ENCODE results near the gene METTL21C.

The METTL21C gene

GRCh38 chr13:102692491-102692826 is 2.4 kb downstream of the METTL21C start:
- Histone ChIP-seq H3K27me3 (ENCODE audit: insufficient read depth, low read length) (no peaks in the 10 kb centered on the region), H2AFZ (ENCODE audit: low read depth, low read length) (no peak overlapping the region), H3K36me3 (ENCODE audit: insufficient read depth, low read length) (no peaks in the 10 kb centered on the region), H3K4me1 (ENCODE audit: insufficient read depth, low read length) (no peaks in the 10 kb centered on the region), H3K9me3 (ENCODE audit: low read length) (no peaks in the 10 kb centered on the region), H3K4me3 (ENCODE audit: low read length) (no peak overlapping the region)

GRCh38 chr13:102690883-102691282 is 4.0 kb downstream of the METTL21C start:
- no peaks in the 10 kb centered on the region for H3K9me3 ChIP-seq (ENCODE audit: low read length)
- H3K27me3 ChIP-seq (ENCODE audit: insufficient read depth, low read length), result no peaks in the 10 kb centered on the region
- no peaks in the 10 kb centered on the region for H3K4me1 ChIP-seq (ENCODE audit: insufficient read depth, low read length)
- H2AFZ ChIP-seq (ENCODE audit: low read depth, low read length), result no peak overlapping the region
- H3K4me3 ChIP-seq (ENCODE audit: low read length), result no peak overlapping the region
- H3K36me3 ChIP-seq (ENCODE audit: insufficient read depth, low read length), result no peaks in the 10 kb centered on the region

GRCh38 chr13:102688306-102688973 is 6.4 kb downstream of the METTL21C start:
- H3K9me3 ChIP-seq (ENCODE audit: low read length), result no peaks in the 10 kb centered on the region
- H3K4me1 ChIP-seq (ENCODE audit: insufficient read depth, low read length), result no peaks in the 10 kb centered on the region
- no peak overlapping the region for H3K4me3 ChIP-seq (ENCODE audit: low read length)
- H3K27me3 ChIP-seq (ENCODE audit: insufficient read depth, low read length), result no peaks in the 10 kb centered on the region
- H3K36me3 ChIP-seq (ENCODE audit: insufficient read depth, low read length), result no peaks in the 10 kb centered on the region
- no peak overlapping the region for H2AFZ ChIP-seq (ENCODE audit: low read depth, low read length)

DNA sequence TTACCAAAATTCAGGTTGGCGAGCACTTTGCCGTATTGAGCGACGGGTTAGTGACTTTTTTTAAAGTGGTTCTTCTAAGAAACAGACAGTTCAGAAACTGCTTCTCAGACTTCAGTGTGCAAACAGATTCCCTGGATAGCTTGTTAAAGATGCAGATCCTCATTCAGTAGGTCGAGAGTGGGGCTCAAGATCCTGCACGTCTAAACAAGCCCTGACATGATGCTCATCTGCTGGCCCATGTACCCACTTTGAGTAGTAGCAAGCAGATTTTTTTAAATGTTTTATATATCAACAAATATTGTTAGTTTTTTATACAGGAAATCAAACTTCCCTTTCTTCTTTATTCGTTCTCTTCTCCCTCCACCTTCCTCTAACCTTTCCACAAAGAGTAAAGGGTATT is 7.3 kb downstream of the METTL21C start:
- no peak overlapping the region for H3K4me3 ChIP-seq (ENCODE audit: low read length)
- H3K36me3 ChIP-seq (ENCODE audit: insufficient read depth, low read length), result no peaks in the 10 kb centered on the region
- no peaks in the 10 kb centered on the region for H3K9me3 ChIP-seq (ENCODE audit: low read length)
- H3K27me3 ChIP-seq (ENCODE audit: insufficient read depth, low read length), result no peaks in the 10 kb centered on the region
- no peak overlapping the region for H2AFZ ChIP-seq (ENCODE audit: low read depth, low read length)
- H3K4me1 ChIP-seq (ENCODE audit: insufficient read depth, low read length), result no peaks in the 10 kb centered on the region

DNA sequence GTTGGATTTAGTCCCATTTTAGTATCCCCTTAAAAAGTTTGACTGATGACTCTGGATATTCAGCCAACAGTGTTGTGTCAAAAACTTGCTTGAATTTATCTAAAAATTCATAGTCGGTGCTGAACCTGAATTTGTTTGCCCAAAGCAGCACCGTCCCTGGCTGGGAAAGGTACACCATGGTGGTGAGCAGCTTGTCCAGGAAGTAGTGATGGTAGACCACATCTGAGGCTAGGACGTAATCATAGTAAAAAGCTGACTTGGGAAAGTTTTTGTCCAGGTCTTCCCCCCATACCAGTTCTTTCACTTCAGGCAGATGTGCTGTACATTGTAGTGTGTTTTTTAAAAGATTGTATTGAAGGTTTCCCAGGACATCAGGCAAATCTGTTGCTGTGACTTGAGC is 8.8 kb downstream of the METTL21C start:
- H3K4me3 ChIP-seq (ENCODE audit: low read length), result no peak overlapping the region
- H3K27me3 ChIP-seq (ENCODE audit: insufficient read depth, low read length), result no peaks in the 10 kb centered on the region
- no peaks in the 10 kb centered on the region for H3K9me3 ChIP-seq (ENCODE audit: low read length)
- H2AFZ ChIP-seq (ENCODE audit: low read depth, low read length), result no peak overlapping the region
- H3K36me3 ChIP-seq (ENCODE audit: insufficient read depth, low read length), result no peaks in the 10 kb centered on the region
- H3K4me1 ChIP-seq (ENCODE audit: insufficient read depth, low read length), result no peaks in the 10 kb centered on the region

GRCh38 chr13:102683637-102684036 is 11.2 kb downstream of the METTL21C start:
- Histone ChIP-seq H3K4me3 (ENCODE audit: low read length) (no peak overlapping the region), H3K9me3 (ENCODE audit: low read length) (no peaks in the 10 kb centered on the region), H2AFZ (ENCODE audit: low read depth, low read length) (no peak overlapping the region), H3K27me3 (ENCODE audit: insufficient read depth, low read length) (no peaks in the 10 kb centered on the region), H3K36me3 (ENCODE audit: insufficient read depth, low read length) (peaks cover 16% of the 10 kb centered on the region), H3K4me1 (ENCODE audit: insufficient read depth, low read length) (no peaks in the 10 kb centered on the region)

GRCh38 chr13:102682727-102683126 is 12.1 kb downstream of the METTL21C start:
- Histone ChIP-seq H3K4me1 (ENCODE audit: insufficient read depth, low read length) (no peaks in the 10 kb centered on the region), H3K27me3 (ENCODE audit: insufficient read depth, low read length) (no peaks in the 10 kb centered on the region), H2AFZ (ENCODE audit: low read depth, low read length) (no peak overlapping the region), H3K9me3 (ENCODE audit: low read length) (no peaks in the 10 kb centered on the region), H3K36me3 (ENCODE audit: insufficient read depth, low read length) (peaks cover 22% of the 10 kb centered on the region), H3K4me3 (ENCODE audit: low read length) (no peak overlapping the region)

- Histone ChIP-seq H2AFZ (ENCODE audit: low read depth, low read length) (no peak overlapping the region), H3K36me3 (ENCODE audit: insufficient read depth, low read length) (peaks cover 26% of the 10 kb centered on the region), H3K4me1 (ENCODE audit: insufficient read depth, low read length) (no peaks in the 10 kb centered on the region), H3K4me3 (ENCODE audit: low read length) (no peak overlapping the region), H3K27me3 (ENCODE audit: insufficient read depth, low read length) (no peaks in the 10 kb centered on the region), H3K9me3 (ENCODE audit: low read length) (no peaks in the 10 kb centered on the region)
Measured at GRCh38 chr13:102682211-102682610, 12.6 kb downstream of the METTL21C start.

DNA sequence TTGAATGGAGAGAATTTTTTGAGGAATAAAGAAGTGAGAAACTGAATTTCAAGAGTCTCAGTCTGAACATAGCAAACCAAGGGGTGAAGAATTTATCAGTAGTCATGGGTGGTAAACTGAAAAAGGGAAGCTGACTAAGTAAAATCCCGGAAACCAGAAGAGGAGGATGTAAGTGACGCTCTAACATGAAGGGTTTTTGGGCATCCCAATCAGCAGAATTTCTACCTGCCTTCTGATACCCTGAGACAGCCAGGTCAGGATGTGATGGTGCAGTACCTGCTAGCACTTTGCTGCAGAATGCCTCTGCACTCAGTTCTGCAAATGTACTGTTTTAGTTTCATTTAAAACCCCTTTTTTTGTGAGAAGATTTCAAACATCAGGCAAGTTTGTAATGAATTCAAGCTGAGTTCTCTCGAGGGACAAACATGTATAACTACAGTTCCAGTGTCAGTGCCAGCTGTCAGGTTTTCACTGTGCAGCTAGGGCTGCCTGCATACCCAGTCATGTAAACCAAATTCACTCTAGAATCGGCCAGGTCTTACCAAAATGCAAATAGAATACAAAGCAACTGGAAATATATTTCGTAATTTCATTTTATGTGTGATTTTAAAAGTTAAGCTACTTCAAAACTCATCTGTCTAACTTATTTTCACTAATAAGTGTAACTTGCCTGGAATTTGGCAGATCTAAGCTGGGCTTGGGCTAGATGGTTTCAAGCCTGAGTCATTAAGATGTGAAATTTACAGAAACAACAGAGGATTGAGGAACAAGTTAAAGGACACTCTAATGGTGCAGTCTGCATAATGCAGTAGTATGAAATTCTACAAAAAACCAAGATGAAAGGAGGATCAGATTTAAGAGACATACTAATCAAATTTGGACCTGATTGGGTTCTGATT is 13.8 kb downstream of the METTL21C start:
- Histone ChIP-seq H3K4me1 (ENCODE audit: insufficient read depth, low read length) (no peaks in the 10 kb centered on the region), H3K9me3 (ENCODE audit: low read length) (no peaks in the 10 kb centered on the region), H3K4me3 (ENCODE audit: low read length) (no peak overlapping the region), H3K27me3 (ENCODE audit: insufficient read depth, low read length) (no peaks in the 10 kb centered on the region), H3K36me3 (ENCODE audit: insufficient read depth, low read length) (peaks cover 38% of the 10 kb centered on the region), H2AFZ (ENCODE audit: low read depth, low read length) (no peak overlapping the region)

GRCh38 chr13:102680133-102680717 is 14.6 kb downstream of the METTL21C start:
- Histone ChIP-seq H3K9me3 (ENCODE audit: low read length) (no peaks in the 10 kb centered on the region), H2AFZ (ENCODE audit: low read depth, low read length) (no peak overlapping the region), H3K4me1 (ENCODE audit: insufficient read depth, low read length) (no peaks in the 10 kb centered on the region), H3K4me3 (ENCODE audit: low read length) (no peak overlapping the region), H3K27me3 (ENCODE audit: insufficient read depth, low read length) (no peaks in the 10 kb centered on the region), H3K36me3 (ENCODE audit: insufficient read depth, low read length) (peaks cover 46% of the 10 kb centered on the region)

DNA sequence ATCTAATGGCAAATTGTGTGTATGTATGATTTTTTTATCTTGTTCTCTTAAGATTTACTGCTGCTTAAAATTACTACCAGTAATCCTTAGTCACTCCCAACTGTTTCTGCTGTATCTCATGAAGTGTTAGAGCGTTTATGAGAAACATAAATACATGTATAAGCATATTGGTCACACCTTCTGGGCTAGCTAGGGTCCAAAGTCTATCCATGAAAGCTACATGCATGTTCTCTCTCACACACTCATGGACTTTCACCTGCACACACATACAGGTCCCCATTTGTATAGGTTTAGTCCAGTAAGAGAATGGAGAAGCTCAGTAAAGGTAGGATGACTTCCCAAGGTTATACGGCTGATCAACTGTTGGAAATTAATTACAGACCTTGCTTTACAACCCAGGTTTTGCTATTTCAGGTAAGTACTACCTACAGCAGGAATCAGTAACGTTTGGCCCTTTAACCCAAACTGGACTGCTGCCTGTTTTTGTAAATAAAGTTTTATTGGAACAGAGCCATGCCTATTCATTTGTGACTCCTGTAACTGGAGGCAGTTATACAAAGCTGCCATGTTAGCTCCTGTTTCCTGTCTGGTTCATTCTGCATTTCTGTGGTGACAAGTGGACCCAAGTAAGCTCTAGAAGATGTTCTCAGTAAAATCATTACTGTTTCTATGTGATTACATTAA is 15.3 kb downstream of the METTL21C start:
- Histone ChIP-seq H3K4me3 (ENCODE audit: low read length) (no peak overlapping the region), H3K36me3 (ENCODE audit: insufficient read depth, low read length) (peaks cover 52% of the 10 kb centered on the region), H3K4me1 (ENCODE audit: insufficient read depth, low read length) (no peaks in the 10 kb centered on the region), H2AFZ (ENCODE audit: low read depth, low read length) (no peak overlapping the region), H3K9me3 (ENCODE audit: low read length) (no peaks in the 10 kb centered on the region), H3K27me3 (ENCODE audit: insufficient read depth, low read length) (no peaks in the 10 kb centered on the region)

DNA sequence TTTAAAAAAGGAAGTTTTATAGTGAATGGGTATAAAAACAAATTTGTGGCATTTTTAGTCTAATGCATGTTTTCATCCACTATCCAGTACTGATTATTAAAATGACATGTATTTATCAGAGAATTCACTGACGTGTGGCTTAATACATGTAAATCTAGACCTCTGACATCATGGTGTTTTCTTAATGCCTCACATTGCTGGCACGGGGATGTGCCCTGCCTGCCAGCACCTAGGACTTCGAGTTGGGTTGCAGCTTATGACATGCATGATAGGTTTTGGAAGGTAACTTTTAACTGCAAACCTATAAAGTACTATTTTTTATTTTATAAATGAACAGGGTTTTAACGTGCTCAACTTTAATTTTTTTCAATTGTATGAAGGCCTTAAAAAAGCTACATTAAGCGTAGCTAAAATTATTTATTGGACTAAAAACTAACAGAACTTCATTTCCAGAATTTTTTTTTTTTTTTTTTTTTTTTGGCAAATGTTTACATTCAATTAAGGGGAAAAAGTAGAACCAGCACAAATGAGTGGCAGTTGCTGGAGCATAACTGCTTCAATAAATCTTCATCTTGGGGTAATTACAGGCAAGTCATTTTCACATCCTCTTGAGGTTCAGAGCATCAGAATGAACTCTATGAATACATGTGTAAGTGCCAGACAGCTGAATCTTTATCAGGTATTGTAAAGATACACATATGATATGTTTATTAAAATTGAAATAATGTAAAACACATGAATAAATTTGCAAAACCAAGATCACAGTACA is 16.3 kb downstream of the METTL21C start:
- H3K36me3 ChIP-seq (ENCODE audit: insufficient read depth, low read length), result peaks cover 58% of the 10 kb centered on the region
- no peaks in the 10 kb centered on the region for H3K27me3 ChIP-seq (ENCODE audit: insufficient read depth, low read length)
- no peak overlapping the region for H2AFZ ChIP-seq (ENCODE audit: low read depth, low read length)
- no peaks in the 10 kb centered on the region for H3K4me1 ChIP-seq (ENCODE audit: insufficient read depth, low read length)
- no peaks in the 10 kb centered on the region for H3K9me3 ChIP-seq (ENCODE audit: low read length)
- H3K4me3 ChIP-seq (ENCODE audit: low read length), result no peak overlapping the region

Data from neuron (in vitro differentiated cells).